CD14-positive monocyte (primary cell): Measurements from ENCODE around the gene PI4KB. TPM values are rescaled to one million over a fixed set of nuclear protein-coding genes. Genes with fewer than 3 reads are reported as not detected.

Experiments used
- DNase-seq, 3 donors: peaks; one replicate each; pipeline ENCODE4 v3.0.0-alpha.2; 2011 to 2022
- H2AFZ ChIP-seq: 2 replicates; pipeline ENCODE4 v1.6.0; 2012; ENCODE audit warnings: mild to moderate bottlenecking, low read depth, low read length, inconsistent platforms; ENCODE audit not compliant: insufficient read depth, poor library complexity, severe bottlenecking
- H3K27ac ChIP-seq, 2 donors: 1 replicate in 1 of 2; 2 replicates in 1 of 2; pipeline ENCODE4 v1.5.1; 2012 to 2013; ENCODE audit warnings: low read length in 2 of 2, control low read depth in 1 of 2, inconsistent platforms in 1 of 2, low read depth in 1 of 2, mild to moderate bottlenecking in 1 of 2
- H3K27me3 ChIP-seq, 2 donors: one replicate each; pipeline versions ENCODE4 v1.6.0 to v1.6.1; 2011 to 2013; ENCODE audit warnings: low read length in 2 of 2; ENCODE audit not compliant: control insufficient read depth in 2 of 2, insufficient read depth in 2 of 2
- H3K36me3 ChIP-seq, 2 donors: replicated peaks in 1 of 2; 1 replicate in 1 of 2; 2 replicates in 1 of 2; pipeline versions ENCODE4 v1.5.1 to v1.6.1; 2012 to 2013; ENCODE audit warnings: low read length in 2 of 2, control low read depth in 1 of 2, inconsistent platforms in 1 of 2, mild to moderate bottlenecking in 1 of 2; ENCODE audit not compliant: insufficient read depth in 2 of 2, control insufficient read depth in 1 of 2
- H3K4me1 ChIP-seq, 2 donors: 1 replicate in 1 of 2; 2 replicates in 1 of 2; pipeline versions ENCODE4 v1.5.1 to v1.6.1; 2012 to 2013; ENCODE audit warnings: low read length in 2 of 2, control low read depth in 1 of 2, inconsistent platforms in 1 of 2, mild to moderate bottlenecking in 1 of 2, moderate library complexity in 1 of 2; ENCODE audit not compliant: insufficient read depth in 2 of 2, control insufficient read depth in 1 of 2
- H3K4me2 ChIP-seq: replicated peaks from 2 replicates; pipeline ENCODE3; 2012; ENCODE audit warnings: low read length, moderate library complexity, mild to moderate bottlenecking; ENCODE audit not compliant: poor library complexity, severe bottlenecking; ENCODE audit errors: extremely low read depth
- H3K4me3 ChIP-seq, 3 experiments: fragments of 200-600 bp in 1 of 3; sonication (generic) in 1 of 3; replicated peaks in 1 of 3; 1 replicate in 2 of 3; 2 replicates in 1 of 3; pipeline ENCODE4 v1.5.1; 2011 to 2013; ENCODE audit warnings: low read length in 3 of 3, mild to moderate bottlenecking in 3 of 3, control low read depth in 2 of 3, low read depth in 2 of 3, inconsistent platforms in 1 of 3, moderate library complexity in 1 of 3
- H3K79me2 ChIP-seq: 2 replicates; pipeline ENCODE4 v1.6.0; 2012; ENCODE audit warnings: mild to moderate bottlenecking, control low read depth, inconsistent platforms, low read length, moderate library complexity; ENCODE audit not compliant: insufficient read depth
- H3K9ac ChIP-seq: 2 replicates; pipeline ENCODE4 v1.6.0; 2017; ENCODE audit warnings: low read length, mild to moderate bottlenecking; ENCODE audit not compliant: insufficient read depth, poor library complexity, severe bottlenecking
- H3K9me3 ChIP-seq, 2 donors: replicated peaks in 1 of 2; 1 replicate in 1 of 2; 2 replicates in 1 of 2; pipeline versions ENCODE4 v1.5.1 to v1.6.1; 2012 to 2013; ENCODE audit warnings: low read length in 2 of 2, control low read depth in 1 of 2; ENCODE audit not compliant: control insufficient read depth in 1 of 2, insufficient read depth in 1 of 2
- H4K20me1 ChIP-seq: 2 replicates; pipeline ENCODE4 v1.6.0; 2012; ENCODE audit warnings: mild to moderate bottlenecking, low read length, control low read depth, moderate library complexity; ENCODE audit not compliant: insufficient read depth
- H3K27ac Mint-ChIP-seq, 7 donors: one replicate each; pipeline ENCODE4 v1.8.0; 2020; ENCODE audit warnings: mild to moderate bottlenecking in 7 of 7, mixed read lengths in 7 of 7, moderate library complexity in 6 of 7, inconsistent platforms in 2 of 7
- H3K27me3 Mint-ChIP-seq, 3 donors: one replicate each; pipeline ENCODE4 v1.8.0; 2021 to 2022; ENCODE audit warnings: low read depth in 3 of 3, mild to moderate bottlenecking in 3 of 3, mixed read lengths in 3 of 3, moderate library complexity in 3 of 3, inconsistent platforms in 1 of 3
- H3K36me3 Mint-ChIP-seq, 2 donors: one replicate each; pipeline ENCODE4 v1.8.0; 2020; ENCODE audit warnings: mixed read lengths in 2 of 2, inconsistent platforms in 1 of 2, mild to moderate bottlenecking in 1 of 2
- H3K4me1 Mint-ChIP-seq: one replicate; pipeline ENCODE4 v1.8.0; 2020; ENCODE audit warnings: mild to moderate bottlenecking, mixed read lengths
- H3K4me3 Mint-ChIP-seq, 2 donors: one replicate each; pipeline ENCODE4 v1.8.0; 2020; ENCODE audit warnings: mild to moderate bottlenecking in 2 of 2, mixed read lengths in 2 of 2, moderate library complexity in 1 of 2
- H3K9me3 Mint-ChIP-seq, 7 donors: one replicate each; pipeline ENCODE4 v1.8.0; 2020 to 2022; ENCODE audit warnings: mixed read lengths in 7 of 7, mild to moderate bottlenecking in 6 of 7, moderate library complexity in 6 of 7, inconsistent platforms in 2 of 7
- CTCF ChIP-seq: fragments of 200-600 bp; IDR thresholded peaks from one replicate; pipeline ENCODE4 v1.8.0; 2022; ENCODE audit warnings: antibody characterized with exemption, mild to moderate bottlenecking
- WGBS: methylation state at CpG from one replicate; pipeline ENCODE4 v1.1.5; 2013; ENCODE audit warnings: missing lambda C conversion rate; ENCODE audit not compliant: insufficient coverage; 5-methylcytosine and 5-hydroxymethylcytosine counted together
- intact Hi-C, 2 donors: fragments of 100-400 bp; cut with micrococcal nuclease; formaldehyde crosslinking; loops; one replicate each; pipeline versions ENCODE4 v1.15.0 to v1.15.1; 2023
- polyA plus RNA-seq, 3 donors: library from polyadenylated mRNA; depleted of rRNA in 1 of 3; unstranded in 2 of 3; stranded (reverse) in 1 of 3; fragments of 300-500 nt in 2 of 3; fragments of >200 nt in 1 of 3; fragmentation: Illumina TruSeq in 2 of 3; gene quantifications; 1 replicate in 2 of 3; 2 replicates in 1 of 3; pipeline ENCODE4 v1.2.3, GENCODE V29; 2012 to 2021

PI4KB gene
- polyA plus RNA-seq, 3 donors: 37.8 to 148 (median 50.3) TPM

- Histone ChIP-seq H4K20me1 (no peaks in the 10 kb centered on the region), H3K27me3 (no peaks in the 10 kb centered on the region), H2AFZ (no peak overlapping the region), H3K79me2 (no peaks in the 10 kb centered on the region), H3K9me3 (no peaks in the 10 kb centered on the region), H3K27ac (peak overlapping the region in 1 of 2 donors; percentile 51), H3K4me3 (no peak overlapping the region), H3K9ac (no peak overlapping the region), H3K4me2 (no peak overlapping the region), H3K36me3 (no peaks in the 10 kb centered on the region), H3K4me1 (peaks cover 22 to 39% of the 10 kb centered on the region in 2 donors)
- no peak for TF ChIP-seq CTCF
- no peaks in the 10 kb centered on the region for H3K36me3 Mint-ChIP-seq
- no peak overlapping the region for H3K4me3 Mint-ChIP-seq
- intact Hi-C loops: no loop called here
- H3K9me3 Mint-ChIP-seq: peaks cover 0 to 2% (median 0%) of the 10 kb centered on the region in 7 donors
- DNase-seq: no peak
- H3K27me3 Mint-ChIP-seq: peaks cover 0 to 3% (median 3%) of the 10 kb centered on the region in 3 donors
- peak overlapping the region in 1 of 7 donors; percentile 69 for H3K27ac Mint-ChIP-seq
- WGBS: 78% methylated on average over 5 of the region's 7 CpGs
- H3K4me1 Mint-ChIP-seq: peaks cover 30% of the 10 kb centered on the region
Observed at GRCh38 chr1:151369302-151369610, 42.0 kb upstream of the PI4KB start.

- H3K9me3 ChIP-seq: no peaks in the 10 kb centered on the region
- no peak overlapping the region for H2AFZ ChIP-seq
- no peaks in the 10 kb centered on the region for H3K79me2 ChIP-seq
- H3K27ac ChIP-seq: peak overlapping the region in 1 of 2 donors; percentile 51
- Mint-ChIP-seq H3K9me3 (peaks cover 0 to 4% (median 0%) of the 10 kb centered on the region in 7 donors), H3K4me1 (peaks cover 26% of the 10 kb centered on the region), H3K4me3 (no peak overlapping the region), H3K27me3 (peaks cover 0 to 3% (median 1%) of the 10 kb centered on the region in 3 donors), H3K36me3 (no peaks in the 10 kb centered on the region), H3K27ac (peak overlapping the region in 1 of 7 donors; percentile 69)
- no peak for DNase-seq
- no peaks in the 10 kb centered on the region for H4K20me1 ChIP-seq
- no peaks in the 10 kb centered on the region for H3K27me3 ChIP-seq
- H3K4me3 ChIP-seq: no peak overlapping the region
- peaks cover 22 to 39% of the 10 kb centered on the region in 2 donors for H3K4me1 ChIP-seq
- peak overlapping the region; percentile 21 for H3K9ac ChIP-seq
- 97% methylated on average over 18 of the region's 20 CpGs for WGBS
- TF ChIP-seq CTCF: no peak
- no peak overlapping the region for H3K4me2 ChIP-seq
- no peaks in the 10 kb centered on the region for H3K36me3 ChIP-seq
- intact Hi-C loops: no loop called here
Observed at GRCh38 chr1:151368393-151369301, 41.4 kb upstream of the PI4KB start.
